ENCODE data around the gene DGKQ.

Gene DGKQ

DNA sequence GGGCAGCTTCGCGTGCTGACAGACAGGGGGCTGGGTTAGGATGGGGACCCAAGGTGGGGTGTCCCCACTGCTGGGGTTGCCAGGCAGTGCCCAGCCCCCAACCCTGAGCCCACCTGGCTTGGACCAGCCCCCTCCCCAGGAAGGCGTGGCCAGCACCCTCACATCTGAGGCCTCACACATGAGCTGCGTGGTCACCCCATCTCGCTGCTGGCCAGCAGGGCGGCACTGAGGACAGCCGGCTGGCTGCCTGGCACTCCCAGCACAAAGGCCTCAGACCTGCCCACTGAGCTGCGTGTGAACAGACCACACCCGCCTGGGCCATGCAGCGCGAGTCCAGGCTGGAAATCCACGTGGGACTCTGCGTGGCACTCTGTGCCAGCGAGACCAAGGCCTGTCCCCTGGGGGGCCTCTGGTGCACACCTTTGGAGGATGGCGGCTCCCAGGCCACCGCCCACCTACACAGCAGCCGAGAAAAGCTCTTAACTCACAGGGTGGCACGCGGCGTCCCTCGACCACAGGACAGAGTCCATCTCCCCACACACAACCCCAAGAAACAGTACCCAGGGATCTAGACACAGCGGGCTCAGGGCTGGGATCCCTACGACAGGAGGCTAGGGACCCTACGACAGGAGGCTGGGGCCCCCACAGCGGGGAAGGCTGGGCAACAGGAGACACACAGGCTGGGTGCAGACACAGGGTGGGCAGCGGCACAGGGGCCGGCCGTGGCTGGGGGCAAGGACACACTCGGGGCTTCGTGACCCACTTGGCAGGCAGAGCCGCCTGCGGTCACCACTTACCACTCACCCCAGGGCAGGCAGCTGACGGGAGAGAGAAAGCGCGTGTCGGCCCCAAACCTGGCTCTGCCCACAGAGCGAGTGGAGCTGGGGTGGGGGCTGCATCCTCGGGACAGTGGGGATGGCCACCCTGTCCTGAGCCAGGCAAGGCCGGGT lies 9.8 kb downstream of the DGKQ start:
- no peak for DNase-seq

DNA sequence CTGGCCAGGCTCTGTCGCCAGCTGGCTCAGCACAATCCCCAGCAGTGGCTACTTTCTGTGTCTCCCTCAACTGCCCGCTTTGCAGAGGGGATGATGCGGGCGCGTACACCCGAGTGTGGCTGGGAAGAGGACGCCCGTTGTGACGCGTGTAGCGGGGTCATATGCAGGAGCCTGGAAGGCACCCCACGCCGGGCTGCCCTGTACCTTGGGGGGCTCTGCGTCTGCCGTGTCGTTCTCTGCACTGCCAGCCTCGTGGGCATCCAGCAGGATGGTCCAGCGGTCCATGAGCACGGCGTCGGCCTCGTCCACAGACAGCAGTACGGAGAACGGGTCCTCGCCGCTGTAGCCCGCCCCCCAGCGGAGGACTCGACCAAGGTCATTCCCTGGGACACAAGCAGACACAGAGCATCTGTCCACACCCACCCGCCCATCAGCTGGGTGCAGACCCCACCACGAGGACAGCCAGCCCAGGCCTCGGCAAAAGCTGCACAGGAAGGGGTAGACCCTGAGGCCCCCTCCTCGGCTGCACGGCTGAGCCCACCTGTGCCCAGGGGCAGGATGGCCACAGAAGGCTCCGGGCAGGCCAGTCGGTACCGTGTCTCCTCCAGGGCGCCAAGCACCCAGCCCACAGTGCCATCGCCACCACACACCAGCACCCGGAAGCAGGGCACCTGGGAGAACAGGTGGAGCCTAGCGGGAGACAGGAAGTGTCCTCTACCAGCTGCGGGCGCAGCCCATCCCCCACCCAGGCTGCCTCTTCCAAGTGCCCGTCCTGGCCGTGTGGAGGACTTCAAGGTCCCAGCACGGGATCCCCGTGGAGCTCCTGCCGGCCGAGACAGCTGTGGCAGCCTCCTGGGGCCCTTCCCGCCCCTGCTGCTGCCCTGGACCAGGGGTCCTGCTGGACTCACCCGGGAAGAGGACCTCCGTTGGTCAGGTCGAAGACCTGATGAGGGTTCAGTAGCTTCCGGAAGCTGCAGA lies 10.8 kb downstream of the DGKQ start:
- DNase-seq = no peak

DNA sequence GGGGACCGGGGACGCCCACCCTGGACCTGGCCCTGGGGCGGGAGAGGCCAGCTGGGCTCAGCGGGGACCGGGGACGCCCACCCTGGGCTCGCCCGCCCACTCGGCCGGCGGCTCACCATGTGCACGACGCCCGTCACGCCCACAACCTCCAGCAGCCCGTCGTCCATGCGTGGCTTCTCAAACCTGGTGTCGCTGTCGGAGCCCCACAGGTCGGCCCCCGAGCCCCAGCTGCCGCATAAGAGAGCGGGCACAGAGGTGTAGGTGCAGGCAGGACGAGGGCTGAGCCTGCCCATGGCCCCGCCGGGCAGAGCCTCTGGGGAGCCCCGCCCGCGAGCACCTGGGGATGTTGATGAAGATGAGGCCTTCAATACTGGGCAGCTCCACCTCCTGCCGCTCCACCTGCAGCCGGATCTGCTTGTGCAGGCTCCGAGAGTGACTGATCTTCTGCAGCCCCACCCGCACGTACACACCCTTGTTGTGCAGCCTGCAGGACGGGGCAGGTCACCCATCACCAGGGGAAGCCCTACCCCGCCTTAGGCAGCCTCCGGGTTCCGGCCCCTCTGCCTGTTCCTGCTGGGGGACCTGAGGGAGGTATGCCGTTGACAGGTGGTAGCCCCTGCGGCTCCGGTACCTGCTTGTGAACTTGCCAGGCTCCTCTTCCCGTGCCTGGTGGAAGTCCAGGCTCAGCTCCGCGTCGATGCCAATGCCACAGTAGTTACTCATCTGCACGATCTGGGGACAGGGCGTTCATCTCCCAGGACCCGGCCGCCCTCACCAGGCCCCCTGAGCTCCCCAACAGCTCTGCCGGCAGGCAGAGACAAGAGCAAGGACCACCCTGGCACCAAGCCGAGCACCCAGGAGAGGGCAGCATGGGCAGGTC lies 11.8 kb downstream of the DGKQ start:
- DNase-seq = no peak

DNA sequence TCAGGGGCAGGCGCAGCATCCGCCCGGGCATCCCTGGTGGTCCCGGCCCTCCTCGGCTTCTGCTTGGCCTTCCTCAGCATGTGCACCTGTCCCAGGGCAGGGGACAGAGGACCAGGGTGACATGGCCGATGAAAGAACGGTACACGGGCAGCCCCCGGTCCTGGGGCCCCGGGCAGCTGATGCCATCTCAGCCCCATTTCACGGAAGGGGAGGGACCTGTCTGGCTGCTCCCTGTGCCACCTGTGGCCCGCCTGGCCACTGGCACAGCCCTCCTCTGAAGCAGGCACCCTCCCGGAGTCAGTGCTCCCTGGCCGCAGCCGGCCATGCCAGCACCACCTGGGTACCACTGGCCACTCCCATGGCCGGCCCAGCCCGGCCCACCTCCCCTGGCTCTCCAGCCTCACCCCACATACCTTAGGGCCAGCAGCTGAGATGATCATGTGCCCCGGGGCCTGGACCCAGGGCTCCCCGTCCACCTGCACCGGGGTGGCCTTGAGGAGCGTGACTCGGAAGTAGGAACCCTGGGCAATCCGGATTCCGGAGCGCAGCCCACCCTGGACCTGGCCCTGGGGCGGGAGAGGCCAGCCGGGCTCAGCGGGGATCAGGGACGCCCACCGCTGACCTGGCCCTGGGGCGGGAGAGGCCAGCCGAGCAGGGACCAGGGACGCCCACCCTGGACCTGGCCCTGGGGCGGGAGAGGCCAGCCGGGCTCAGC lies 12.6 kb downstream of the DGKQ start:
- no peak for DNase-seq

DNA sequence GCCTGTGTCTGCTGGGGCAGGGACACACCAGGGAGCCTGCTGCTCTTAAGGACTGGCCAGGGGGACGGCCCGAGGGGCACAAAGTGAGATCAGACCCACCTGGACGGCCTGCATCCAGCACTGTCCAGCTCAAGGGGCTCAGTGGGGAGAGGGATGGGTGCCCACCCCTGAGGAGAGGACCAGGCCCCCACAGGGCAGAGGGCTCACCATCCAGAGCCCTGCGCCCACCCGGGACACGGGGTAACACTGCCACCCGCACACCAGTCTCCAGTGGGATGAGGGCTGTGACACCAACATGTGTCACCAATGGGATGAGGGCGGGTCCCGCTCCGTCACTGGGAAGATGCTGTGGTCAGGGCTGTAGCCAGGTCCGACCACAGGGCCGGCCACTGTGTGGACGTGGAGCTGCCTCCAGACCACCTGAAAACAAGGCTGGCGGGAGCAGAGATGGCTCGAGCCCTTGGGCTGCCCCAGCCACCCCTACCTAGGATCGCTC lies 13.2 kb downstream of the DGKQ start:
- no peak for DNase-seq

DNA sequence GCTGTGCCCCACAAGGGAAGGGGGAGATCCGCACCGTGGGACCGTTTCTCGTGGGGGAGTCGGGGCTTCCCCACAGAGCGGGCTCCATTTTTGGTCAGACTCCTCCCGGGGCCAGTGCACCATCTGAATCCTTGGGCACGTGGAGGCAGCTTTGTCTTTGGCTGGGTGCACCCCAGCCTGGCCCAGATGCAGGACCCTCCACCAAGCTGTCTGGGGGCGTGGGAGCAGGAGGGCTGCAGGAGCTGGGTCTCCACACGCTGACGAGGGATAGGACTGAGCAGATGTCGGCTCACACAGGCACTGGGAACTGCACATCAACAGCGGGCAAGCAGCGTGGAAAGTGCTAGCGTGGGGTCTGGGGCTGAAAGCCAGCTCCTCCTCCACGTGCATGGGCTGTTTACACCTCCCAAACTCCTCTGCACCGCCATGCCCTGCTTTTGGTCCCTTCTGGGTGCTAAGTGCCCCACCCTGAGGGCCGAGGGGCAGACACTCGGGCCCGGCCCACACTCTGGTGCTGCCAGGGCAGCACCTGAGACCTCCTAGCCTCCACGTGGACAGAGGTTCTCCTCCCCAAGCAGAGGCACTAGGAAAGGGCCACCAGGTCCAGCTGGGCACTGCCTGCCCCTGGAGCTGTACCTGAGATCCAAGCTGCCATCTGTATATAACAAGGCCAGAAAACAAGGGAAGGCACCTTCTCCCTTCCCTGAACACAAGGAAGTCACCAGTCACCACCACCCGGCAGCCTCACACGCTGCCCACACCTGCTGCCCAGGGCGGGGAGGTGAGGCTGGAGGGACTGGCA lies 13.8 kb downstream of the DGKQ start:
- peak in 1 of 51 donors; percentile 31 for DNase-seq

DNA sequence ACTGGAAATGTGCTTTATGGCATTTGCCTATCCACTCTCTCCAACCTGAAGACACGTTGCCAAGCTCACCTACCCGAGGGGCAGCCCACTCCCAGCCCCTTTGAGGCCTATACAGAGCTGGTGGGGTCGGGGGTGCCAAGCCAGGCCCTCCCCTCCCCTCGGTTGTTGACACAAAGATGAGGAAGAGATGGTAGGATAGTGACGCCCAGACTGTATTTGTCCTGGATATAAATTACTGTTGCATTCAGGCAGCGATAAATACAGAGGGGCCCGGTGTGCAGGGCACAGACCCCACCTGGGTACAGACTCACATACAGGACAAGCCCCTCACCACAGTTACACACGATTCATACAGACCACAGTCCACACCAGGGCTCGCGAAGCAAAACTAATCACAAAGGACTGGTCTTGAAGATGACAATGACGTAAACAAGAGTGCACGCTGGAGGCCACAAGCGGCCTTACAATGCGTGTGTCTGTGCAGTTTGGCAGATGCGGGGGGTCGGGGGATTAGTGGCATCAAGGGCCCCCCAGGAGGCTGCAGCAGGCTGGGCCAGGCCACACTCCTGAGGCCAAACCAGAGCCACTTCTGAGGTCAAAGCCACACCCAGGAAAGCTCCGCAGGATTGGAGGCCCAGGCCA lies 14.6 kb downstream of the DGKQ start:
- DNase-seq = peak in 1 of 51 donors; percentile 10

DNA sequence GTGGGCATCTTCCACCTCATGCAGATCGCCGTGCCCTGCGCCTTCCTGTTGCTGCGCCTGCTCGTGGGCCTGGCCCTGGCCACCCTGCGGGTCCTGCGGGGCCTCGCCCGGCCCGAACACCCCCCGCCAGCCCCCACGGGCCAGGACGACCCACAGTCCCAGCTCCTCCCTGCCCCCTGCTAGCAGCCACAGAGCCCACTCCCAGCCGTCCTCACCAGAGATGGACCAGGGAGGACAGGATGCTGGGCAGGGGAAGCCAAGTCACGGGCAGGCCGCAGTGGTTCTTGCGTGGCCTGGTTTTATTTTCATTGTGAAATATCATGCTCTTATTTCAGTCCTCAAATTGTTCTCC lies 15.1 kb downstream of the DGKQ start:
- DNase-seq = no peak

DNA sequence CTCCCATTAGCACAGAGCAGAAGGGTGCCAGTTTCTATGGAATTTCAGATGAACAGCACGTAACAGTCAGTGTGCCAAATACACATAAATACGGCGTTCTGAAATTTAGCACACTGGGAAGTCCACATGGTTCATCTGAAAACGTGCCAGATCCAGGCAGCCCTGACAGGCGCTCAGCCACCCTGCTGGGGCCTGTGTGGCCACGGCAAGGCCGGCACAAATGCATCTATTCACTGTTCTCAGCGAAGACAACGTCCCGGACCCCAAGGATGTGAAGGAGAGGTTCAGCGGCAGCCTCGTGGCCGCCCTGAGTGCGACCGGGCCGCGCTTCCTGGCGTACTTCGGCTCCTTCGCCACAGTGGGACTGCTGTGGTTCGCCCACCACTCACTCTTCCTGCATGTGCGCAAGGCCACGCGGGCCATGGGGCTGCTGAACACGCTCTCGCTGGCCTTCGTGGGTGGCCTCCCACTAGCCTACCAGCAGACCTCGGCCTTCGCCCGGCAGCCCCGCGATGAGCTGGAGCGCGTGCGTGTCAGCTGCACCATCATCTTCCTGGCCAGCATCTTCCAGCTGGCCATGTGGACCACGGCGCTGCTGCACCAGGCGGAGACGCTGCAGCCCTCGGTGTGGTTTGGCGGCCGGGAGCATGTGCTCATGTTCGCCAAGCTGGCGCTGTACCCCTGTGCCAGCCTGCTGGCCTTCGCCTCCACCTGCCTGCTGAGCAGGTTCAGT lies 15.6 kb downstream of the DGKQ start:
- DNase-seq = no peak

DNA sequence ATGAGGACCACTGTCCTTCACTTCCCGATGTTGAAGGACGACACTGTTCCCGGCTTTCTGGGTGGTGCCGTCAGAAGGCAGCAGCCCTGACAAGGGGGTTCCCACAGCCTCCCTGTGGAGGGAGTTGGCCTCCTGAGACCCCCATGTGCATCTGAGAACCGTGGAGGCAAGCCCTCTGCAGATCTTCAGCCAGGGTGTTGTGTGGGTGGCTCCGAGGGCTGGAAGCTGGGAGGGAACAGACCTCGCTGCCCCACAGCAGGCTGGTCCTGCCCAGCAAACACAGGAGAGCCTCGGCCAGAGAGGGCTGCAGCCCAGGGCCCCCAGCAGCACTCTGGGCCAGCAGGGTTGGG lies 16.2 kb downstream of the DGKQ start:
- no peak for DNase-seq

DNA sequence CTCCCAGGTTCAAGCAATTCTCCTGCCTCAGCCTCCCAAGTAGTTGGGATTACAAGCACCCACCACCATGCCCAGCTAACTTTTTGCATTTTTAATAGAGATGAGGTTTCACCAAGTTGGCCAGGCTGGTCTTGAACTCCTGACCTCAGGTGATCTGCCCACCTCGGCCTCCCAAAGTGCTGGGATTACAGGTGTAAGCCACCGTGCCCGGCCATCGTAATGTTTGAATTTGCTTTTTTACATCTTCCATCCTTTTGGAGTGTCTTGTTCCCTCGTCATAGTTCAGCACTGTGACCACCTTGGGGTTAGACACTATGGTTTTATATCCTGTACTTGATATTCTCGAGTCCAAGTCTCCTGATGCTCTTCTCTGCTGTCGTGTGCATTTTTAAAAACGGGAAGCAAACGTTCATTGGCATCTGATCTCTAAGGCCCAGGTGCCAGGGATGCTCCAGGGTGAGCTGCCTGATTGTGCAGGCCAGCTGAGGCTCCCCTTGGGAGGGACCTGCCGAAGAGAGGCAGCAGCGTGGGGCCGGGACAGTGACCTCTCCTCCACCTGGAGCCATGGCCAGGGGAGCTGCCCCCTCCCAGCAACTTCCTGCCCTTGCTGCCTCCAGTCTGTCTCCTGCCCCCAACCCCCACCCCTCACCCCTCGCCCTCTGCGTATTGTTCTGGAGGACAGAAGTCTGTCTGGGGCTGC lies 16.7 kb downstream of the DGKQ start:
- no peak for DNase-seq

DNA sequence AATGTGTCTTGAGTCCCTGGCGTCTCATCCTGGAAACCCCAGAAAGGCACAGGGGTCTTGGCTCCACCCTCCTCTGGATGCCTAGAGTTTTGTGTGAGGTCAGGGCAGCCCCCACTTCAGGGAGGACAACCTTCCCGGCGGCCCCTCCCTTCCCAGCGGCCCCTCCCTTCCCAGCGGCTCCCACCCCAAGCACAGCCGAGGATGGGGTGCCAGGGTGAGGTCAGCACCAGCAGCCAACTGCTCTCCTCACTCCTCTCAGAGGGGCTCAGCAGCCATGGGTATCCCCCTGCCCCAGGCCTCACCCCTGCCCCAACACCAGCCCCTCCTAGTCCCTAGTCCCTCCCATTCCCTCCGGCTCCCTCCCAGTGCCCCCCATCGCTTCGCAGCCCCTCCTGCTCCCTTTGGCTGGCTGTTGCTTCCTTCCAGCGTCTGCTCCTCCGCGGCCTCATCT lies 17.4 kb downstream of the DGKQ start:
- DNase-seq = no peak

DNA sequence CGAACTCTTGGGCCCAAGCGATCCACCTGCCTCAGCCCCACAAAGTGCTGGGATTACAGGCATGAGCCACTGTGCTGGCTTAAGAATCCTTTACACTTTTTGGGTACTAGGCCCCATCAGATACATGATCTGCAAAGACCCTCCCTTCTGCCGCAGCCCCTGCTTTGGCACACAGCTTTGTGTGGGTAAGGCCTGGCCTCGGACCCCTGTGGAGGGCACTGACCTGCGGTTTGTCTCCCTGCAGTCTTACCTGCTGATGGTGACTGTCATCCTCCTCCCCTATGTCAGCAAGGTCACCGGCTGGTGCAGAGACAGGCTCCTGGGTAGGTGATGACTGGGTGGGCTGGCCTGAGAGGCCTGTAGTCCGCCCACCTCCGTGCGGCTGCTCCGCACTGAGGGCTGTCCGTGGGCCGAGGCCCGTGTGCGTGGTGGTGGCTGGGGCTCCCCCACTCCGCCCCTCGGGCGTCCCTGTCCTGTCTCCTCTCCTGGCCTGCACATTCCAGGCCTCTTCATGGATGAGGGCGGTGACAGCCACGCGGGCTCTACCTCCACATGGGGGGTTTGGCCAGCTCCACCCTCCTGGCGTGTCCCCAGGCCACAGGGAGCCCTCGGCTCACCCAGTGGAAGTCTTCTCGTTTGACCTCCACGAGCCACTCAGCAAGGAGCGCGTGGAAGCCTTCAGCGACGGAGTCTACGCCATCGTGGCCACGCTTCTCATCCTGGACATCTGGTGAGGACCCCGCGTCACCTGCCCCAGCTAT lies 18.0 kb downstream of the DGKQ start:
- DNase-seq = no peak

DNA sequence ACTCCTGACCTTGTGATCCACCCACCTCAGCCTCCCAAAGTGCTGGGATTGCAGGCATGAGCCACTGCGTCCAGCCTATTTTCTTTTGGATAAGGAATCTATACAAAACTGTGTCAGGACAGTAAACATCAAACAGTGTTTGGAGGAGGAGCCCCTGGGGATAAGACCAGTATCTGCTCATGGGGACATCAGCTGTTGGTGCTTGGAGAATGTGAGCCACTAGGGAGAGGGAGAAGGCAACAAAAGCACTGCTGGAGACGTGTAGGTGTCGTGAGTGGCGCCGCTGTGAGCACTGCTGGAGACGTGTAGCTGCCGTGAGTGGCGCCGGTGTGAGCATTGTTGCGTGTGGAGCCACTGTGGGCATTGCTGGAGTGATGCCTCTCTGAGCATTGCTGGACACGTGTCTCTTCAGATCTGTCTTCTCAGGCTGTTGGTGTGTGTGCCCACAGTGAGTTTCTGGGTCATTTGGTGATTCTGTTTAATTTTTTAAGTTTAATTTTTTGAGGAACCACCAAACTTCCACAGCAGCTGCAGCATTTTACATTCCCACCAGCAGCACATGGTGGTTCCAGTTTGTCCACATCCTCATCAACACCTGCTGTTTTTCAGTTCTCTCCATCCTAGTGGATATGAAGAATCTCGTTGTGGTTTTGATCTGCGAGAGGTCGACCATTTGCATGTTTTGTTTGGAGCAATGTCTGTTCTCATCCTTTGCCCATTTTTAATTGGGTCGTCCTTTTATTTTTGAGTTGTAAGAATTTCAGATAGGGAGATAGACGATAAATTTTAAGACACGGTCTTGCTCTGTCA lies 19.0 kb downstream of the DGKQ start:
- DNase-seq = no peak

DNA sequence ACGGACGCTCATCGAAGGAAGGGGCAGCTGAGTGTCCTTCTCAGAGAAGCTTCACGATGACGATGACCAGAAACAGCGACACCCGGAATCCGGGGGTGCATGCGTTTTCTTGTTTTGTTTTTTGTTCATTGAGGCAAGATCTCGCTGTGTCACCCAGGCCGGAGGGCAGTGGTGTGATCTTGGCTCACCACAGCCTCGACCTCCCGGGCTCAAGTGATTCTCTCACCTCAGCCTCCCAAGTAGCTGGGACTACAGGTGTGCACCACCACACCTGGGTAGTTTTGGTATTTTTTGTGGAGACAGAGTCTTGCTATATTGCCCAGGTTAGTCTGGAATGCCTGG lies 19.8 kb downstream of the DGKQ start:
- no peak for DNase-seq
